ENCODE results near the gene JPH4. TPM values are rescaled to one million over a fixed set of nuclear protein-coding genes. Genes with fewer than 3 reads are reported as not detected.

JPH4 gene
- polyA plus RNA-seq, 1 of the 3 experiments (the other 2 are of a cell fraction), result 8.7 TPM

DNA sequence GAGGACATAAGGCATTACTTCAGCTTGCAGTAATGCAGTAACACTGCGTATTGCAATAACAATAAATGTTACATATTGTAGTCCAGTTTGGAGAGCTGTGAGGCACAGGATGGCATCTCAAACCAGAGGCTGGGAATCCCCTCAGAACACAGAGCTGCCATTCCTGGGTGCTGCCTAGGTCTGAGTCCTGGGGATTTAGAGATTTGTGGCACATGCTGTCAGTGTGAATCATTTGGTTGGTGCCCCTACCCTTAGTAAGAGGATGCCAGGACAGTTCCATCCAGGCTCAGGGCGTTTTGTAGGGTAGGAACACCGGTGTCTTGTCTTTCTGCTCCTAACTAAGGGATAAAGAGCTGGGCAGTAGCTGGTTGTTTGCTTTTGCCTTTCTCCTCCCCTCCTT lies 49.6 kb downstream of the JPH4 start:
- 87% methylated on average over 3 of the region's 3 CpGs for WGBS (ENCODE audit: low lambda C conversion rate)
- Histone ChIP-seq H3K79me2 (ENCODE audit: insufficient read depth) (no peaks in the 10 kb centered on the region), H3K36me3 (replicated peaks in 1 of 2; ENCODE audit: control insufficient read depth in 1 of 2, insufficient read depth in 2 of 2, low read length in 1 of 2) (peaks cover 0 to 22% of the 10 kb centered on the region in 2 experiments), H3K27ac (ENCODE audit: low read depth in 2 of 2, low read length in 1 of 2) (peak overlapping the region in 1 of 2 experiments; percentile 9; a peak in 1 of 4 replicates), H4K20me1 (ENCODE audit: insufficient read depth) (no peaks in the 10 kb centered on the region), H3F3A (replicated peaks; ENCODE audit: insufficient read depth) (no peaks in the 10 kb centered on the region), H3K4me3 (ENCODE audit: low read depth in 2 of 2, low read length in 1 of 2) (no peak overlapping the region), H3K4me1 (ENCODE audit: control insufficient read depth in 1 of 2, insufficient read depth in 2 of 2, low read depth in 1 of 2, low read length in 1 of 2) (peaks cover 0 to 4% of the 10 kb centered on the region in 2 experiments; a peak in 1 of 4 replicates), H3K9me2 (no peaks in the 10 kb centered on the region), H3K27me3 (ENCODE audit: insufficient read depth) (no peaks in the 10 kb centered on the region), H2AFZ (ENCODE audit: low read depth) (no peak overlapping the region), H3K9ac (no peak overlapping the region), H3K9me3 (no peaks in the 10 kb centered on the region), H3K4me2 (no peak overlapping the region)
- ChIA-PET POLR2A (interaction anchor here (1.0 to 1.8 kb wide), 3 partner anchors 9 to 522 kb away, joined by 3 to 5 read pairs (median 4); no protein-coding TSS in a partner anchor), CTCF (interaction anchor here (0.7 to 11.4 kb wide), 8 partner anchors 9 to 48 kb away, joined by 3 to 142 read pairs (median 6); partner anchors contain the start of gene ZFHX2)
- DNase-seq, result no peak
- TF ChIP-seq EZH2phosphoT487 (IDR thresholded peaks at IDR 0.05; ENCODE audit: borderline replicate concordance, low read depth), result no peak
- TF ChIP-seq USF1 (IDR thresholded peaks at IDR 0.05; ENCODE audit: borderline replicate concordance, low read depth), result no peak
- no peak for TF ChIP-seq TCF12 (IDR thresholded peaks at IDR 0.05)
- TF ChIP-seq, protein P1, sequence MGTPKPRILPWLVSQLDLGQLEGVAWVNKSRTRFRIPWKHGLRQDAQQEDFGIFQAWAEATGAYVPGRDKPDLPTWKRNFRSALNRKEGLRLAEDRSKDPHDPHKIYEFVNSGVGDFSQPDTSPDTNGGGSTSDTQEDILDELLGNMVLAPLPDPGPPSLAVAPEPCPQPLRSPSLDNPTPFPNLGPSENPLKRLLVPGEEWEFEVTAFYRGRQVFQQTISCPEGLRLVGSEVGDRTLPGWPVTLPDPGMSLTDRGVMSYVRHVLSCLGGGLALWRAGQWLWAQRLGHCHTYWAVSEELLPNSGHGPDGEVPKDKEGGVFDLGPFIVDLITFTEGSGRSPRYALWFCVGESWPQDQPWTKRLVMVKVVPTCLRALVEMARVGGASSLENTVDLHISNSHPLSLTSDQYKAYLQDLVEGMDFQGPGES (IDR thresholded peaks at IDR 0.05; ENCODE audit: low read depth, low read length), result no peak
- no peak for TF ChIP-seq POLR2AphosphoS5 (IDR thresholded peaks at IDR 0.05; ENCODE audit: low read depth, low read length)
- TF ChIP-seq MEF2A (IDR thresholded peaks at IDR 0.05; ENCODE audit: borderline replicate concordance, low read depth), result no peak
- TF ChIP-seq RCOR1 (IDR thresholded peaks at IDR 0.05; ENCODE audit: low read length), result no peak
- TF ChIP-seq, protein P2, sequence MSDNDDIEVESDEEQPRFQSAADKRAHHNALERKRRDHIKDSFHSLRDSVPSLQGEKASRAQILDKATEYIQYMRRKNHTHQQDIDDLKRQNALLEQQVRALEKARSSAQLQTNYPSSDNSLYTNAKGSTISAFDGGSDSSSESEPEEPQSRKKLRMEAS (IDR thresholded peaks at IDR 0.05; ENCODE audit: low read depth), result no peak
- no peak for TF ChIP-seq EP300 (IDR thresholded peaks at IDR 0.05; ENCODE audit: borderline replicate concordance in 1 of 2, low read depth in 1 of 2, low read length in 1 of 2)
- TF ChIP-seq RFX5 (IDR thresholded peaks at IDR 0.05; ENCODE audit: low read length), result no peak
- no peak for TF ChIP-seq FOXJ3 (CRISPR knock-in tag; IDR thresholded peaks at IDR 0.05)
- no peak for TF ChIP-seq FOXM1 (IDR thresholded peaks at IDR 0.05; ENCODE audit: low read depth)
- no peak for TF ChIP-seq FOSL2 (IDR thresholded peaks at IDR 0.05; ENCODE audit: borderline replicate concordance, low read depth)
- no peak for TF ChIP-seq GATA2 (CRISPR knock-in tag; IDR thresholded peaks at IDR 0.05)
- TF ChIP-seq CHD2 (IDR thresholded peaks at IDR 0.05; ENCODE audit: low read length, partially characterized antibody), result no peak
- TF ChIP-seq NRF1 (IDR thresholded peaks at IDR 0.05; ENCODE audit: low read depth, low read length), result no peak

- Histone ChIP-seq H2AFZ (ENCODE audit: low read depth) (no peak overlapping the region), H3K9me2 (no peaks in the 10 kb centered on the region), H3K4me1 (ENCODE audit: control insufficient read depth in 1 of 2, insufficient read depth in 2 of 2, low read depth in 1 of 2, low read length in 1 of 2) (peaks cover 0 to 4% of the 10 kb centered on the region in 2 experiments; a peak in 1 of 4 replicates), H3K9ac (no peak overlapping the region), H3F3A (replicated peaks; ENCODE audit: insufficient read depth) (no peaks in the 10 kb centered on the region), H3K4me2 (no peak overlapping the region), H3K36me3 (replicated peaks in 1 of 2; ENCODE audit: control insufficient read depth in 1 of 2, insufficient read depth in 2 of 2, low read length in 1 of 2) (peaks cover 0 to 19% of the 10 kb centered on the region in 2 experiments), H3K79me2 (ENCODE audit: insufficient read depth) (no peaks in the 10 kb centered on the region), H3K4me3 (ENCODE audit: low read depth in 2 of 2, low read length in 1 of 2) (no peak overlapping the region), H3K9me3 (no peaks in the 10 kb centered on the region), H3K27me3 (ENCODE audit: insufficient read depth) (no peaks in the 10 kb centered on the region), H4K20me1 (ENCODE audit: insufficient read depth) (no peaks in the 10 kb centered on the region), H3K27ac (ENCODE audit: low read depth in 2 of 2, low read length in 1 of 2) (no peak overlapping the region; a peak in 1 of 4 replicates)
- WGBS (ENCODE audit: low lambda C conversion rate), result 56% methylated on average over 1 of the region's 1 CpG
- peak; percentile 59 for DNase-seq
- CTCF ChIA-PET, result interaction anchor here (0.7 to 11.4 kb wide), 9 partner anchors 8 to 48 kb away, joined by 3 to 142 read pairs (median 7); partner anchors contain the start of gene ZFHX2
- POLR2A ChIA-PET, result interaction anchor here (1.8 kb wide), 1 partner anchor 10 kb away, joined by 5 read pairs; no protein-coding TSS in a partner anchor
- TF ChIP-seq GABPA (IDR thresholded peaks at IDR 0.05; ENCODE audit: low read depth) (no peak), GATA2 (CRISPR knock-in tag; IDR thresholded peaks at IDR 0.05) (no peak)
- TF ChIP-seq, protein P3, sequence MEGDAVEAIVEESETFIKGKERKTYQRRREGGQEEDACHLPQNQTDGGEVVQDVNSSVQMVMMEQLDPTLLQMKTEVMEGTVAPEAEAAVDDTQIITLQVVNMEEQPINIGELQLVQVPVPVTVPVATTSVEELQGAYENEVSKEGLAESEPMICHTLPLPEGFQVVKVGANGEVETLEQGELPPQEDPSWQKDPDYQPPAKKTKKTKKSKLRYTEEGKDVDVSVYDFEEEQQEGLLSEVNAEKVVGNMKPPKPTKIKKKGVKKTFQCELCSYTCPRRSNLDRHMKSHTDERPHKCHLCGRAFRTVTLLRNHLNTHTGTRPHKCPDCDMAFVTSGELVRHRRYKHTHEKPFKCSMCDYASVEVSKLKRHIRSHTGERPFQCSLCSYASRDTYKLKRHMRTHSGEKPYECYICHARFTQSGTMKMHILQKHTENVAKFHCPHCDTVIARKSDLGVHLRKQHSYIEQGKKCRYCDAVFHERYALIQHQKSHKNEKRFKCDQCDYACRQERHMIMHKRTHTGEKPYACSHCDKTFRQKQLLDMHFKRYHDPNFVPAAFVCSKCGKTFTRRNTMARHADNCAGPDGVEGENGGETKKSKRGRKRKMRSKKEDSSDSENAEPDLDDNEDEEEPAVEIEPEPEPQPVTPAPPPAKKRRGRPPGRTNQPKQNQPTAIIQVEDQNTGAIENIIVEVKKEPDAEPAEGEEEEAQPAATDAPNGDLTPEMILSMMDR (IDR thresholded peaks at IDR 0.05), result peak; percentile 33; the same call in 1 of the 2 replicates
- TF ChIP-seq, protein P4, sequence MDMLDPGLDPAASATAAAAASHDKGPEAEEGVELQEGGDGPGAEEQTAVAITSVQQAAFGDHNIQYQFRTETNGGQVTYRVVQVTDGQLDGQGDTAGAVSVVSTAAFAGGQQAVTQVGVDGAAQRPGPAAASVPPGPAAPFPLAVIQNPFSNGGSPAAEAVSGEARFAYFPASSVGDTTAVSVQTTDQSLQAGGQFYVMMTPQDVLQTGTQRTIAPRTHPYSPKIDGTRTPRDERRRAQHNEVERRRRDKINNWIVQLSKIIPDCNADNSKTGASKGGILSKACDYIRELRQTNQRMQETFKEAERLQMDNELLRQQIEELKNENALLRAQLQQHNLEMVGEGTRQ (IDR thresholded peaks at IDR 0.05; ENCODE audit: borderline replicate concordance, low read depth, low read length), result no peak
Observed at GRCh38 chr14:23528555-23528954, 50.0 kb downstream of the JPH4 start.
